Transverse colon (tissue), 4 donors: ENCODE results near the gene DNAJC7.

Source experiments
- CTCF ChIP-seq, 5 experiments: fragments of 200-600 bp in 3 of 5; fragments of 450-650 bp in 2 of 5; sonication (generic) in 3 of 5; IDR thresholded peaks; 1 replicate in 2 of 5; 2 replicates in 3 of 5; pipeline ENCODE4 v1.5.1; 2016 to 2017; ENCODE audit warnings: antibody characterized with exemption in 5 of 5, inconsistent platforms in 3 of 5, mild to moderate bottlenecking in 2 of 5, moderate library complexity in 1 of 5
- EP300 ChIP-seq: sonication (generic); formaldehyde crosslinking; IDR thresholded peaks from one replicate; pipeline ENCODE4 v1.6.1; 2017; ENCODE audit warnings: antibody characterized with exemption, low read depth
- POLR2A ChIP-seq: fragments of 450-650 bp; IDR thresholded peaks from one replicate; pipeline ENCODE4 v1.6.1; 2016; ENCODE audit warnings: antibody characterized with exemption, mild to moderate bottlenecking, moderate library complexity
- POLR2AphosphoS5 ChIP-seq, 3 donors: sonication (generic); formaldehyde crosslinking; IDR thresholded peaks; one replicate each; pipeline ENCODE4 v1.6.1; 2016; ENCODE audit warnings: antibody characterized with exemption in 3 of 3

DNA sequence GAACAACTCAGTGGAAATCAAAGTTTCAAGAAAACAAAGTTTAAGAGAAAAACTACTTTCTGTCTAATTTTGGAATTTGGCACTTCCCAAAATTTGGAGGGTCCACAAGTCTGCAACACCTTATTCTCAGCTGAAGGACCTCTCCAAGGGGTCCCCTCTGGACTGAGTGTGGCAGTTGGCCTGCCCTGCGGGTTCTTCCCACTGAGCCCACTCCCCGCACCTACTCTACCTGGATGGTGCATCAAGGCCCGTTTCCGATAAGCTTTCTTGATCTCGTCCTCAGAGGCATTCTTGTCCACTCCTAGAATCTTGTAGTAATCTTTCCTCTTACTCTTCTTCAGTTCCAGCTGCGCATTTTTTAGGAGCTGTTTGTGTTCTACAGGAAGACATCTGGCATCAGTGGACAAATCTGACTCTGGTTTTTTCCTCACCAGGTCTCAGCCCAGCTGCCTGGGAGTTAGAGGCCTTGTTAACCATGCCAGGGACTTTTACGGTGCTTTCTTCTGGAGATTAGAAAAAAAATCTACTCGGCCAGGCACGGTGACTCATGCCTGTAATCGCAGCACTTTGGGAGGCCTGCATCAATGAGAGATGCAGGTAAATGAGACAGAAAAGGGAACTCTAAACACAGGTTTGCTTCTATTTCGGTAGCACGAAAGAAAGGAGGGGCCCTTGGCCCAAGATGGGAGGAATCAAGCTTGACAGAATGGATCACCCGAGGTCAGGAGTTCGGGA, 35.0 kb downstream of the DNAJC7 start:
- no peak for TF ChIP-seq CTCF (IDR thresholded peaks at IDR 0.05)
- no peak for TF ChIP-seq POLR2A
- TF ChIP-seq EP300 = no peak
- no peak for TF ChIP-seq POLR2AphosphoS5 (IDR thresholded peaks at IDR 0.05)
